Measurements from ENCODE around the gene DDX53. TPM values are rescaled to one million over a fixed set of nuclear protein-coding genes. Genes with fewer than 3 reads are reported as not detected.

Gene DDX53
- total RNA-seq, 1 experiment from 2014 or later = not detected

DNA sequence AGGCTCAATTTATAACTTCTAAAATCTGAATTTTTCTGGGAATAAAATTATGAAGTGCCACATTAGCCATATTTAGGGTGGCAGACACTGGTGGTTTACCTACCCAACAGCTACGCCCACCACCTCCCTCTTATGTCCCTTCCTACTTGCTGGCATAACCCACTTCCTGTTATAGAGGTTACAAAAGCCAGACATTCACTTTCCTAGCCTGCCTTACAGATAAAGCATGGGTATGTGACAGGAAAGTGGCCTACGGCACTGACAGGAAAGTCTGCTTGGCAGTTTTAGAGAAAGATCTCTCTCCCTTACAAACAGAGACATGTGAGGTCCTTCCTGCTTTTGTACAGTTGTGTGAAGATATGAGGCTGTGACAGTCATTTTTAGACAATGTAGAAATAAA lies 12.4 kb downstream of the DDX53 start:
- H3K4me1 ChIP-seq (replicated peaks; ENCODE audit: insufficient read depth) = no peaks in the 10 kb centered on the region
- no peak overlapping the region for H2AFZ ChIP-seq
- H4K20me1 ChIP-seq (ENCODE audit: insufficient read depth) = no peaks in the 10 kb centered on the region
- H3K4me2 ChIP-seq = no peak overlapping the region
- intact Hi-C loops (cut with micrococcal nuclease; ENCODE audit: unreplicated experiment) = loop anchor here (10.0 kb wide), 1 partner anchor 543 kb away; no protein-coding TSS in a partner anchor
- H3K79me2 ChIP-seq (ENCODE audit: low read depth) = no peaks in the 10 kb centered on the region
- no peaks in the 10 kb centered on the region for H3K36me3 ChIP-seq (ENCODE audit: low read depth)
- no peaks in the 10 kb centered on the region for H3K9me3 ChIP-seq (ENCODE audit: insufficient read depth, low read depth)
- no peak for DNase-seq
- H3K4me3 ChIP-seq = no peak overlapping the region
- POLR2A ChIA-PET (ENCODE audit: unreplicated experiment) = no interaction called here
- TF ChIP-seq EZH2 (IDR thresholded peaks at IDR 0.05; ENCODE audit: low read depth) (no peak), CTCF (conservative IDR thresholded peaks at IDR 0.05) (no peak)
- no peaks in the 10 kb centered on the region for H3F3A ChIP-seq (ENCODE audit: insufficient read depth, low read depth)
- H3K9me2 ChIP-seq (ENCODE audit: insufficient read depth) = no peaks in the 10 kb centered on the region
- H3K27ac ChIP-seq = no peak overlapping the region
- H3K27me3 ChIP-seq (ENCODE audit: insufficient read depth, low read depth) = no peaks in the 10 kb centered on the region
- CTCF ChIA-PET = no interaction called here
- BruUV-seq (replicated peaks) = no TSS peak

GRCh38 chrX:23012636-23013035 lies 12.9 kb downstream of the DDX53 start:
- H3K27ac ChIP-seq = no peak overlapping the region
- H3K4me2 ChIP-seq = no peak overlapping the region
- H4K20me1 ChIP-seq (ENCODE audit: insufficient read depth) = no peaks in the 10 kb centered on the region
- no peaks in the 10 kb centered on the region for H3F3A ChIP-seq (ENCODE audit: insufficient read depth, low read depth)
- BruUV-seq (replicated peaks) = no TSS peak
- no peak overlapping the region for H3K4me3 ChIP-seq
- H3K36me3 ChIP-seq (ENCODE audit: low read depth) = no peaks in the 10 kb centered on the region
- no peaks in the 10 kb centered on the region for H3K9me2 ChIP-seq (ENCODE audit: insufficient read depth)
- POLR2A ChIA-PET (ENCODE audit: unreplicated experiment) = no interaction called here
- CTCF ChIA-PET = no interaction called here
- H3K4me1 ChIP-seq (replicated peaks; ENCODE audit: insufficient read depth) = no peaks in the 10 kb centered on the region
- TF ChIP-seq CTCF (conservative IDR thresholded peaks at IDR 0.05) (no peak), EZH2 (IDR thresholded peaks at IDR 0.05; ENCODE audit: low read depth) (no peak)
- no peaks in the 10 kb centered on the region for H3K9me3 ChIP-seq (ENCODE audit: insufficient read depth, low read depth)
- no peaks in the 10 kb centered on the region for H3K79me2 ChIP-seq (ENCODE audit: low read depth)
- no peak overlapping the region for H2AFZ ChIP-seq
- H3K27me3 ChIP-seq (ENCODE audit: insufficient read depth, low read depth) = no peaks in the 10 kb centered on the region
- intact Hi-C loops (cut with micrococcal nuclease; ENCODE audit: unreplicated experiment) = loop anchor here (10.0 kb wide), 1 partner anchor 542 kb away; no protein-coding TSS in a partner anchor
- no peak for DNase-seq

- Histone ChIP-seq H3K4me3 (no peak overlapping the region), H3F3A (ENCODE audit: insufficient read depth, low read depth) (no peaks in the 10 kb centered on the region), H2AFZ (no peak overlapping the region), H3K4me1 (replicated peaks; ENCODE audit: insufficient read depth) (no peaks in the 10 kb centered on the region), H3K36me3 (ENCODE audit: low read depth) (no peaks in the 10 kb centered on the region), H3K9me2 (ENCODE audit: insufficient read depth) (no peaks in the 10 kb centered on the region), H3K79me2 (ENCODE audit: low read depth) (no peaks in the 10 kb centered on the region), H4K20me1 (ENCODE audit: insufficient read depth) (no peaks in the 10 kb centered on the region), H3K27ac (no peak overlapping the region), H3K4me2 (no peak overlapping the region), H3K9me3 (ENCODE audit: insufficient read depth, low read depth) (no peaks in the 10 kb centered on the region), H3K27me3 (ENCODE audit: insufficient read depth, low read depth) (no peaks in the 10 kb centered on the region)
- no peak for DNase-seq
- no peak for TF ChIP-seq EZH2 (IDR thresholded peaks at IDR 0.05; ENCODE audit: low read depth)
- no peak for TF ChIP-seq CTCF (conservative IDR thresholded peaks at IDR 0.05)
- POLR2A ChIA-PET (ENCODE audit: unreplicated experiment) = no interaction called here
- intact Hi-C loops (cut with micrococcal nuclease; ENCODE audit: unreplicated experiment) = loop anchor here (10.0 kb wide), 1 partner anchor 541 kb away; no protein-coding TSS in a partner anchor
- CTCF ChIA-PET = no interaction called here
- BruUV-seq (replicated peaks) = no TSS peak
Observed at GRCh38 chrX:23013366-23013765, 13.6 kb downstream of the DDX53 start.
